ENCODE results near the gene EXD1. TPM values are rescaled to one million over a fixed set of nuclear protein-coding genes. Genes with fewer than 3 reads are reported as not detected.

Gene EXD1
- not detected in 2 replicates for total RNA-seq

GRCh38 chr15:41230650-41231421, at the start of gene EXD1, which contains the start of gene CHP1:
TSS of gene EXD1 (minus strand) at chr15:41230757. CDS start at chr15:41226575, 4,182 bp downstream.
TSS of gene CHP1 (plus strand) at chr15:41231268. CDS start at chr15:41231383, 115 bp downstream.

Other genes starting within 250 kb of the EXD1 start
- gene INO80, start 114.5 kb downstream of the EXD1 start, total RNA-seq, result 16.8 and 19.6 TPM in 2 replicates
- 70.2 and 76.7 TPM in 2 replicates for gene CHP1, start 511 bp upstream of the EXD1 start, total RNA-seq
- 1.4 TPM in 2 replicates for gene OIP5, start 101.8 kb upstream of the EXD1 start, total RNA-seq
- 18.0 and 21.4 TPM in 2 replicates for gene NUSAP1, start 102.1 kb upstream of the EXD1 start, total RNA-seq
- gene NDUFAF1, start 171.7 kb upstream of the EXD1 start, total RNA-seq, result 14.4 and 19.3 TPM in 2 replicates
- 13.0 and 18.4 TPM in 2 replicates for gene RTF1, start 186.3 kb upstream of the EXD1 start, total RNA-seq